NCI-H226 (cell line): Measurements from ENCODE around the gene OR2L8.

Source experiments
- DNase-seq: peaks from one replicate; pipeline ENCODE4 v3.0.0-alpha.2; 2015

OR2L8 gene

GRCh38 chr1:247998811-247999210 is 50.2 kb downstream of the OR2L8 start:
- no peak for DNase-seq
